ENCODE results near the gene MBLAC1.

MBLAC1 gene

GRCh38 chr7:100166317-100166940, 39.7 kb downstream of the MBLAC1 start:
- no peak for TF ChIP-seq TAF1 (IDR thresholded peaks at IDR 0.05; ENCODE audit: low read depth, low read length)
- no peak for TF ChIP-seq POLR2A (IDR thresholded peaks at IDR 0.05; ENCODE audit: low read depth, low read length)
- TF ChIP-seq POLR2AphosphoS5 (IDR thresholded peaks at IDR 0.05; ENCODE audit: low read depth, low read length), result no peak
- DNase-seq (ENCODE audit: insufficient read length, low spot score), result no peak
- FAIRE-seq, result no peak

- FAIRE-seq, result peak; percentile 9
- TF ChIP-seq TAF1 (IDR thresholded peaks at IDR 0.05; ENCODE audit: low read depth, low read length), result no peak
- TF ChIP-seq PAX5 (IDR thresholded peaks at IDR 0.05; ENCODE audit: insufficient read depth, low read length, severe bottlenecking), result no peak
- no peak for TF ChIP-seq POLR2A (IDR thresholded peaks at IDR 0.05; ENCODE audit: low read depth, low read length)
- TF ChIP-seq POLR2AphosphoS5 (IDR thresholded peaks at IDR 0.05; ENCODE audit: low read depth, low read length), result no peak
- no peak for TF ChIP-seq SPI1 (IDR thresholded peaks at IDR 0.05; ENCODE audit: low read depth, low read length)
- TF ChIP-seq POU2F2 (IDR thresholded peaks at IDR 0.05; ENCODE audit: low read depth, low read length), result no peak
- DNase-seq (ENCODE audit: insufficient read length, low spot score), result no peak
These were observed 40.5 kb downstream of the MBLAC1 start for GRCh38 chr7:100166970-100167911.

GRCh38 chr7:100167912-100168323, 41.2 kb downstream of the MBLAC1 start:
- DNase-seq (ENCODE audit: insufficient read length, low spot score) (no peak), FAIRE-seq (no peak)
- TF ChIP-seq TAF1 (IDR thresholded peaks at IDR 0.05; ENCODE audit: low read depth, low read length) (no peak), POLR2A (IDR thresholded peaks at IDR 0.05; ENCODE audit: low read depth, low read length) (no peak), POLR2AphosphoS5 (IDR thresholded peaks at IDR 0.05; ENCODE audit: low read depth, low read length) (no peak), POU2F2 (IDR thresholded peaks at IDR 0.05; ENCODE audit: low read depth, low read length) (no peak), PAX5 (IDR thresholded peaks at IDR 0.05; ENCODE audit: insufficient read depth, low read length, severe bottlenecking) (no peak), SPI1 (IDR thresholded peaks at IDR 0.05; ENCODE audit: low read depth, low read length) (no peak)

- TF ChIP-seq POLR2A (IDR thresholded peaks at IDR 0.05; ENCODE audit: low read depth, low read length) (no peak), PAX5 (IDR thresholded peaks at IDR 0.05; ENCODE audit: insufficient read depth, low read length, severe bottlenecking) (no peak), POU2F2 (IDR thresholded peaks at IDR 0.05; ENCODE audit: low read depth, low read length) (no peak), SPI1 (IDR thresholded peaks at IDR 0.05; ENCODE audit: low read depth, low read length) (no peak), POLR2AphosphoS5 (IDR thresholded peaks at IDR 0.05; ENCODE audit: low read depth, low read length) (no peak), TAF1 (IDR thresholded peaks at IDR 0.05; ENCODE audit: low read depth, low read length) (no peak)
- no peak for DNase-seq (ENCODE audit: insufficient read length, low spot score)
- FAIRE-seq, result no peak
These were observed 42.5 kb downstream of the MBLAC1 start for GRCh38 chr7:100169147-100169850.

- DNase-seq (ENCODE audit: insufficient read length, low spot score), result no peak
- TF ChIP-seq POLR2A (IDR thresholded peaks at IDR 0.05; ENCODE audit: low read depth, low read length) (no peak), POU2F2 (IDR thresholded peaks at IDR 0.05; ENCODE audit: low read depth, low read length) (no peak), POLR2AphosphoS5 (IDR thresholded peaks at IDR 0.05; ENCODE audit: low read depth, low read length) (no peak), PAX5 (IDR thresholded peaks at IDR 0.05; ENCODE audit: insufficient read depth, low read length, severe bottlenecking) (no peak)
- no peak for FAIRE-seq
These were observed 43.5 kb downstream of the MBLAC1 start for GRCh38 chr7:100170101-100170897.

- FAIRE-seq, result peak; percentile 9
- no peak for TF ChIP-seq POLR2A (IDR thresholded peaks at IDR 0.05; ENCODE audit: low read depth, low read length)
- no peak for TF ChIP-seq PAX5 (IDR thresholded peaks at IDR 0.05; ENCODE audit: insufficient read depth, low read length, severe bottlenecking)
- no peak for TF ChIP-seq TAF1 (IDR thresholded peaks at IDR 0.05; ENCODE audit: low read depth, low read length)
- no peak for TF ChIP-seq POU2F2 (IDR thresholded peaks at IDR 0.05; ENCODE audit: low read depth, low read length)
- TF ChIP-seq SPI1 (IDR thresholded peaks at IDR 0.05; ENCODE audit: low read depth, low read length), result no peak
- TF ChIP-seq POLR2AphosphoS5 (IDR thresholded peaks at IDR 0.05; ENCODE audit: low read depth, low read length), result no peak
- no peak for DNase-seq (ENCODE audit: insufficient read length, low spot score)
These were observed 44.4 kb downstream of the MBLAC1 start for GRCh38 chr7:100171087-100171681.

- FAIRE-seq (no peak), DNase-seq (ENCODE audit: insufficient read length, low spot score) (no peak)
- TF ChIP-seq POLR2A (IDR thresholded peaks at IDR 0.05; ENCODE audit: low read depth, low read length) (no peak), POLR2AphosphoS5 (IDR thresholded peaks at IDR 0.05; ENCODE audit: low read depth, low read length) (no peak), POU2F2 (IDR thresholded peaks at IDR 0.05; ENCODE audit: low read depth, low read length) (no peak), TAF1 (IDR thresholded peaks at IDR 0.05; ENCODE audit: low read depth, low read length) (no peak), SPI1 (IDR thresholded peaks at IDR 0.05; ENCODE audit: low read depth, low read length) (no peak), PAX5 (IDR thresholded peaks at IDR 0.05; ENCODE audit: insufficient read depth, low read length, severe bottlenecking) (no peak)
These were observed 45.1 kb downstream of the MBLAC1 start for GRCh38 chr7:100171840-100172239.

GRCh38 chr7:100173806-100174495, 47.2 kb downstream of the MBLAC1 start:
- TF ChIP-seq POLR2AphosphoS5 (IDR thresholded peaks at IDR 0.05; ENCODE audit: low read depth, low read length) (no peak), SPI1 (IDR thresholded peaks at IDR 0.05; ENCODE audit: low read depth, low read length) (no peak), PAX5 (IDR thresholded peaks at IDR 0.05; ENCODE audit: insufficient read depth, low read length, severe bottlenecking) (no peak), POLR2A (IDR thresholded peaks at IDR 0.05; ENCODE audit: low read depth, low read length) (no peak), TAF1 (IDR thresholded peaks at IDR 0.05; ENCODE audit: low read depth, low read length) (no peak), POU2F2 (IDR thresholded peaks at IDR 0.05; ENCODE audit: low read depth, low read length) (no peak)
- DNase-seq (ENCODE audit: insufficient read length, low spot score) (no peak), FAIRE-seq (no peak)
